GM06990 (cell line): ENCODE data around the gene PWWP2A.
"Not testable (repeated sequence)": the region's sequence is repeated elsewhere in the genome, so short reads cannot be mapped to it uniquely, and the experiment has no call there.

ENCODE experiments used
- DNase-seq: peaks from one replicate; pipeline ENCODE4 v3.0.0-alpha.2; 2011; ENCODE audit not compliant: insufficient read length; ENCODE audit errors: extremely low read depth
- H3K27me3 ChIP-seq: replicated peaks from 2 replicates; pipeline ENCODE4 v1.6.0; 2011; ENCODE audit warnings: low read length; ENCODE audit not compliant: control insufficient read depth, insufficient read depth
- H3K36me3 ChIP-seq: 2 replicates; pipeline ENCODE4 v1.5.1; 2011; ENCODE audit warnings: low read length; ENCODE audit not compliant: control insufficient read depth, insufficient read depth
- H3K4me3 ChIP-seq: replicated peaks from 2 replicates; pipeline ENCODE4 v1.5.1; 2011; ENCODE audit warnings: low read depth, mild to moderate bottlenecking, control low read depth, low read length
- CTCF ChIP-seq: IDR thresholded peaks from 2 replicates; pipeline ENCODE4 v1.5.1; 2011; ENCODE audit warnings: low read length, control low read depth, mild to moderate bottlenecking, inconsistent platforms; ENCODE audit not compliant: insufficient read depth, poor library complexity, severe bottlenecking

Gene PWWP2A

GRCh38 chr5:160076997-160077396 lies 42.3 kb downstream of the PWWP2A start:
- Histone ChIP-seq H3K27me3 (no peaks in the 10 kb centered on the region), H3K36me3 (no peaks in the 10 kb centered on the region; the same call in 1 of the 2 replicates), H3K4me3 (no peak overlapping the region)
- no peak for DNase-seq
- no peak for TF ChIP-seq CTCF

DNA sequence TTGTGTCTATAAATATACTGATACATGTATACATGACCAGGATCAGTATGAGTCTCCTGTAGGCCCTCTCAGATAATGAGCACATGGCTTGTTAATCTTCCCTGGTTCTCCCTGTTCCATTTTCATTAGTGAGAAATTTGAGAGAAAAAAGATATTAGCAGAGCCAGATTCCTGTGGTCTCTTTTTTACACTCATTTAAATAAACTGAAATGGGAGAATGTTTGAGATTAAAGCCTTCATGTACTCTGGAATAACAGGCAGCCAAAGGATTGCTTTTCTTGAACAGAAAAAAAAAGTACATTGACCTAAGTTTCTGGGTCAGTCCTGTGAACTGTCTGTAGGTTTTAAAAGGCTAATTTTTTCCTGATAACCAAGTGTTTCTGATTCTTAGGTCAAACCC lies 44.2 kb downstream of the PWWP2A start:
- TF ChIP-seq CTCF = no peak
- no peak for DNase-seq
- no peak overlapping the region for H3K4me3 ChIP-seq
- H3K27me3 ChIP-seq = no peaks in the 10 kb centered on the region
- no peaks in the 10 kb centered on the region; the same call in 1 of the 2 replicates for H3K36me3 ChIP-seq

DNA sequence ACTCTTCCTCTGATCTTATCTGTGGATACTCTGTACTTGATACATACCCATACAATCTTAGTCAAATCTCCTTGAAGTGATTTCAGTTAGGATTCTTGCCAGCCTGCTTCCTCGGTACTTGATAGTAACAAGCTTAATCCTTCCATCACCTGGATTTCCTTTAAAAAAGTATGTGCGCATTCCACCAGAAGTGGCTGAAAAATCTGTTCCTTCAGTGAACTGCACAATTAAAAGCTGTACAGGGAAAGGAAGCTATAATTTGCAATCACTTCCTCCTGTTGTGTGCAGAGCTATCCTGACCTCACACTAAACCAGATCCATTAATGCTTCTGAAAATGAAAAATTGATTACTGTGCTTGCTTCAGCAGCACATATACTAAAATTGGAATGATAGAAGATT lies 47.3 kb downstream of the PWWP2A start:
- Histone ChIP-seq H3K36me3 (no peaks in the 10 kb centered on the region; the same call in 1 of the 2 replicates), H3K27me3 (no peaks in the 10 kb centered on the region), H3K4me3 (no peak overlapping the region)
- TF ChIP-seq CTCF = no peak
- DNase-seq = no peak

DNA sequence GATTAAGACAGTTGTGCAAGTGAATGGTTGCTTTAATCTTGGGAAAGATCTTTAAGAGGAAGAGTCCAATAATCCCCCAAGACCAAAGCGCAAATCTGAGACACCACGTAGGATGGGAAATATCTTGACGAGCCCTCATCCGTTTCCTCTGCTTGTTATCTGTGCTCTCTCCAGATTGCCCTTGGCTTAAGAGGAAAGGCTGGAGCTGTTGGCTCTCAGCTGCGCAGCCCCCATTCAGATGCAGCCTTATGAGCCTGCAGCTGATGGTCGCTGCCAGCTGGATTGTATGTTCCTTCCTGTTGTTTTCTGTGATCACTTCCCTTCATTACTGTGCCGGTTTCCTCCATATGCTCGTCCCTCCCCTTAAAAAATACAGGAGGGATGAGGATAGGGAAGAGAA lies 47.7 kb downstream of the PWWP2A start:
- no peaks in the 10 kb centered on the region; the same call in 1 of the 2 replicates for H3K36me3 ChIP-seq
- no peaks in the 10 kb centered on the region for H3K27me3 ChIP-seq
- no peak overlapping the region for H3K4me3 ChIP-seq
- DNase-seq = no peak
- TF ChIP-seq CTCF = no peak

GRCh38 chr5:160069120-160069519 lies 50.1 kb downstream of the PWWP2A start:
- not testable (repeated sequence) for H3K4me3 ChIP-seq, DNase-seq, H3K36me3 ChIP-seq, H3K27me3 ChIP-seq

- TF ChIP-seq CTCF = no peak
- no peaks in the 10 kb centered on the region for H3K27me3 ChIP-seq
- H3K36me3 ChIP-seq = peaks cover 13% of the 10 kb centered on the region
- DNase-seq = no peak
- no peak overlapping the region for H3K4me3 ChIP-seq
Observed at GRCh38 chr5:160064995-160065614, 54.1 kb downstream of the PWWP2A start.
